GM10847 (cell line): Measurements from ENCODE around the gene ARHGAP44.

Experiments used
- POLR2A ChIP-seq: IDR thresholded peaks from 2 replicates; pipeline ENCODE4 v1.6.1; 2011; ENCODE audit not compliant: insufficient read length; ENCODE audit errors: extremely low read depth

ARHGAP44 gene

GRCh38 chr17:12857592-12857991, 68.3 kb downstream of the ARHGAP44 start:
- TF ChIP-seq POLR2A = no peak

- no peak for TF ChIP-seq POLR2A
Observed at GRCh38 chr17:12859520-12859919, 70.2 kb downstream of the ARHGAP44 start.

GRCh38 chr17:12865769-12866168, 76.5 kb downstream of the ARHGAP44 start:
- TF ChIP-seq POLR2A = no peak

- no peak for TF ChIP-seq POLR2A
Observed at GRCh38 chr17:12866244-12866643, 76.9 kb downstream of the ARHGAP44 start.

GRCh38 chr17:12867726-12868125, 78.4 kb downstream of the ARHGAP44 start:
- TF ChIP-seq POLR2A = no peak

GRCh38 chr17:12877953-12878669, 88.8 kb downstream of the ARHGAP44 start:
- TF ChIP-seq POLR2A = no peak

- TF ChIP-seq POLR2A = no peak
Observed at GRCh38 chr17:12883472-12883871, 94.2 kb downstream of the ARHGAP44 start.

GRCh38 chr17:12887088-12887487, 97.8 kb downstream of the ARHGAP44 start:
- no peak for TF ChIP-seq POLR2A

- TF ChIP-seq POLR2A = no peak
Observed at GRCh38 chr17:12896180-12896785, 107.0 kb downstream of the ARHGAP44 start.

- no peak for TF ChIP-seq POLR2A
Observed at GRCh38 chr17:12898110-12898509, 108.8 kb downstream of the ARHGAP44 start.

GRCh38 chr17:12899604-12900003, 110.3 kb downstream of the ARHGAP44 start:
- TF ChIP-seq POLR2A = no peak

- TF ChIP-seq POLR2A = no peak
Observed at GRCh38 chr17:12900474-12900873, 111.2 kb downstream of the ARHGAP44 start.

GRCh38 chr17:12902046-12902445, 112.7 kb downstream of the ARHGAP44 start:
- TF ChIP-seq POLR2A = no peak

- no peak for TF ChIP-seq POLR2A
Observed at GRCh38 chr17:12907477-12907876, 118.2 kb downstream of the ARHGAP44 start.

GRCh38 chr17:12909046-12909445, 119.7 kb downstream of the ARHGAP44 start:
- TF ChIP-seq POLR2A = no peak

GRCh38 chr17:12909511-12909910, 120.2 kb downstream of the ARHGAP44 start:
- TF ChIP-seq POLR2A = no peak

- TF ChIP-seq POLR2A = no peak
Observed at GRCh38 chr17:12911239-12911638, 121.9 kb downstream of the ARHGAP44 start.
